ENCODE results near the gene RPL13. TPM values are rescaled to one million over a fixed set of nuclear protein-coding genes. Genes with fewer than 3 reads are reported as not detected.

Gene RPL13
- total and polyA plus RNA-seq, 2 of the 13 experiments (the other 11 are each of a cell fraction or from before 2014, with no cell fraction given), result 2,988 to 4,411 TPM

DNA sequence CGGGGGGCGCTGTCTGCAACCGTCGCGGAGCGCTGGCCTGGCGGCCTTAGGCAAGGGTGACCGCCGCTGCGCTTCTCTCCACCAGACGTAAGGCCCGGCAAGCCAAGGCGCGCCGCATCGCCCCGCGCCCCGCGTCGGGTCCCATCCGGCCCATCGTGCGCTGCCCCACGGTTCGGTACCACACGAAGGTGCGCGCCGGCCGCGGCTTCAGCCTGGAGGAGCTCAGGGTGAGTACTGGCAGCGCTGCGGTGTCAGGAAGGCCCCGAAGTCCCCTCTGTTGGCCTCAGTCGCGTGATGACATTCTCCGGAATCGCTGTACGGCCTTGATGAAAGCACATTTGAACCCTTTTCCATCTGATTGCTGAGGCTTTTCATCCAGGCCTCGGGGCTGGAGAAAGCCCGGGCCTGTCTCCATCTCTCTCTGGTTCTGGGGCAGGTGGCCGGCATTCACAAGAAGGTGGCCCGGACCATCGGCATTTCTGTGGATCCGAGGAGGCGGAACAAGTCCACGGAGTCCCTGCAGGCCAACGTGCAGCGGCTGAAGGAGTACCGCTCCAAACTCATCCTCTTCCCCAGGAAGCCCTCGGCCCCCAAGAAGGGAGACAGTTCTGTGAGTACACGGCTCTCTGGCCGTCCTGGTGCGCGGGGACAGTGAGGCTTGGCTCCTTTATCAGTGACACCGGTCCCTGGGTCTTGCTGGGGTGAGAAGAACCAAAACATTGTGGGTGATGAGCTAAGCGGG lies 831 bp downstream of the RPL13 start (continued):
- TF ChIP-seq NRL (CRISPR knock-in tag; IDR thresholded peaks at IDR 0.05; ENCODE audit: borderline replicate concordance) (no peak), RARG (CRISPR knock-in tag; IDR thresholded peaks at IDR 0.05; ENCODE audit: low read depth) (no peak), NR1H2 (CRISPR knock-in tag; IDR thresholded peaks at IDR 0.05; ENCODE audit: borderline replicate concordance, low read depth) (no peak), KLF12 (CRISPR knock-in tag; IDR thresholded peaks at IDR 0.05; ENCODE audit: borderline replicate concordance) (no peak), MLLT10 (CRISPR knock-in tag; IDR thresholded peaks at IDR 0.05) (no peak), ZNF607 (CRISPR knock-in tag; IDR thresholded peaks at IDR 0.05; ENCODE audit: borderline replicate concordance) (no peak; the same call in 1 of the 2 replicates), NFE2L1 (CRISPR knock-in tag; IDR thresholded peaks at IDR 0.05; ENCODE audit: borderline replicate concordance) (no peak), ZNF780A (CRISPR knock-in tag; IDR thresholded peaks at IDR 0.05) (peak; percentile 88), FOXA3 (CRISPR knock-in tag; IDR thresholded peaks at IDR 0.05) (no peak), HES4 (CRISPR knock-in tag; IDR thresholded peaks at IDR 0.05; ENCODE audit: borderline replicate concordance) (no peak), POLR2A (IDR thresholded peaks at IDR 0.05; ENCODE audit: insufficient read depth in 1 of 2, low read depth in 2 of 2, low read length in 2 of 2) (peak in 1 of 2 experiments; percentile 64; a peak in 2 of 4 replicates), ZBTB38 (CRISPR knock-in tag; IDR thresholded peaks at IDR 0.05) (no peak), RBM22 (optimal IDR thresholded peaks at IDR 0.05; ENCODE audit: low read length) (no peak), TCF7L2 (IDR thresholded peaks at IDR 0.05; ENCODE audit: low read depth, low read length) (no peak), SP1 (IDR thresholded peaks at IDR 0.05) (no peak), SP1 (CRISPR knock-in tag; IDR thresholded peaks at IDR 0.05) (no peak), ZNF629 (CRISPR knock-in tag; conservative IDR thresholded peaks at IDR 0.05) (no peak), SP140L (CRISPR knock-in tag; IDR thresholded peaks at IDR 0.05; ENCODE audit: borderline replicate concordance) (no peak), ZNF468 (CRISPR knock-in tag; IDR thresholded peaks at IDR 0.05) (no peak)
- TF ChIP-seq, protein P1, sequence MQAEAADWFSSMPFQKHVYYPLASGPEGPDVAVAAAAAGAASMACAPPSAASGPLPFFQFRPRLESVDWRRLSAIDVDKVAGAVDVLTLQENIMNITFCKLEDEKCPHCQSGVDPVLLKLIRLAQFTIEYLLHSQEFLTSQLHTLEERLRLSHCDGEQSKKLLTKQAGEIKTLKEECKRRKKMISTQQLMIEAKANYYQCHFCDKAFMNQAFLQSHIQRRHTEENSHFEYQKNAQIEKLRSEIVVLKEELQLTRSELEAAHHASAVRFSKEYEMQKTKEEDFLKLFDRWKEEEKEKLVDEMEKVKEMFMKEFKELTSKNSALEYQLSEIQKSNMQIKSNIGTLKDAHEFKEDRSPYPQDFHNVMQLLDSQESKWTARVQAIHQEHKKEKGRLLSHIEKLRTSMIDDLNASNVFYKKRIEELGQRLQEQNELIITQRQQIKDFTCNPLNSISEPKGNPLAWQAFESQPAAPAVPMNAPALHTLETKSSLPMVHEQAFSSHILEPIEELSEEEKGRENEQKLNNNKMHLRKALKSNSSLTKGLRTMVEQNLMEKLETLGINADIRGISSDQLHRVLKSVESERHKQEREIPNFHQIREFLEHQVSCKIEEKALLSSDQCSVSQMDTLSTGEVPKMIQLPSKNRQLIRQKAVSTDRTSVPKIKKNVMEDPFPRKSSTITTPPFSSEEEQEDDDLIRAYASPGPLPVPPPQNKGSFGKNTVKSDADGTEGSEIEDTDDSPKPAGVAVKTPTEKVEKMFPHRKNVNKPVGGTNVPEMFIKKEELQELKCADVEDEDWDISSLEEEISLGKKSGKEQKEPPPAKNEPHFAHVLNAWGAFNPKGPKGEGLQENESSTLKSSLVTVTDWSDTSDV (CRISPR knock-in tag; IDR thresholded peaks at IDR 0.05), result no peak
- TF ChIP-seq, protein P2, sequence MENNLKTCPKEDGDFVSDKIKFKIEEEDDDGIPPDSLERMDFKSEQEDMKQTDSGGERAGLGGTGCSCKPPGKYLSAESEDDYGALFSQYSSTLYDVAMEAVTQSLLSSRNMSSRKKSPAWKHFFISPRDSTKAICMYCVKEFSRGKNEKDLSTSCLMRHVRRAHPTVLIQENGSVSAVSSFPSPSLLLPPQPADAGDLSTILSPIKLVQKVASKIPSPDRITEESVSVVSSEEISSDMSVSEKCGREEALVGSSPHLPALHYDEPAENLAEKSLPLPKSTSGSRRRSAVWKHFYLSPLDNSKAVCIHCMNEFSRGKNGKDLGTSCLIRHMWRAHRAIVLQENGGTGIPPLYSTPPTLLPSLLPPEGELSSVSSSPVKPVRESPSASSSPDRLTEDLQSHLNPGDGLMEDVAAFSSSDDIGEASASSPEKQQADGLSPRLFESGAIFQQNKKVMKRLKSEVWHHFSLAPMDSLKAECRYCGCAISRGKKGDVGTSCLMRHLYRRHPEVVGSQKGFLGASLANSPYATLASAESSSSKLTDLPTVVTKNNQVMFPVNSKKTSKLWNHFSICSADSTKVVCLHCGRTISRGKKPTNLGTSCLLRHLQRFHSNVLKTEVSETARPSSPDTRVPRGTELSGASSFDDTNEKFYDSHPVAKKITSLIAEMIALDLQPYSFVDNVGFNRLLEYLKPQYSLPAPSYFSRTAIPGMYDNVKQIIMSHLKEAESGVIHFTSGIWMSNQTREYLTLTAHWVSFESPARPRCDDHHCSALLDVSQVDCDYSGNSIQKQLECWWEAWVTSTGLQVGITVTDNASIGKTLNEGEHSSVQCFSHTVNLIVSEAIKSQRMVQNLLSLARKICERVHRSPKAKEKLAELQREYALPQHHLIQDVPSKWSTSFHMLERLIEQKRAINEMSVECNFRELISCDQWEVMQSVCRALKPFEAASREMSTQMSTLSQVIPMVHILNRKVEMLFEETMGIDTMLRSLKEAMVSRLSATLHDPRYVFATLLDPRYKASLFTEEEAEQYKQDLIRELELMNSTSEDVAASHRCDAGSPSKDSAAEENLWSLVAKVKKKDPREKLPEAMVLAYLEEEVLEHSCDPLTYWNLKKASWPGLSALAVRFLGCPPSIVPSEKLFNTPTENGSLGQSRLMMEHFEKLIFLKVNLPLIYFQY (CRISPR knock-in tag; IDR thresholded peaks at IDR 0.05; ENCODE audit: borderline replicate concordance), result no peak
- TF ChIP-seq, protein P3, sequence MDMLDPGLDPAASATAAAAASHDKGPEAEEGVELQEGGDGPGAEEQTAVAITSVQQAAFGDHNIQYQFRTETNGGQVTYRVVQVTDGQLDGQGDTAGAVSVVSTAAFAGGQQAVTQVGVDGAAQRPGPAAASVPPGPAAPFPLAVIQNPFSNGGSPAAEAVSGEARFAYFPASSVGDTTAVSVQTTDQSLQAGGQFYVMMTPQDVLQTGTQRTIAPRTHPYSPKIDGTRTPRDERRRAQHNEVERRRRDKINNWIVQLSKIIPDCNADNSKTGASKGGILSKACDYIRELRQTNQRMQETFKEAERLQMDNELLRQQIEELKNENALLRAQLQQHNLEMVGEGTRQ (IDR thresholded peaks at IDR 0.05; ENCODE audit: low read depth, low read length), result no peak
- TF ChIP-seq, protein P3 (CRISPR knock-in tag; IDR thresholded peaks at IDR 0.05; ENCODE audit: borderline replicate concordance), result no peak
